Measurements from ENCODE around the gene WHRN. TPM values are rescaled to one million over a fixed set of nuclear protein-coding genes. Genes with fewer than 3 reads are reported as not detected.

Gene WHRN
- total and polyA plus RNA-seq, 9 of the 15 experiments (the other 6 are each of a cell fraction or from before 2014, with no cell fraction given), result 0.31 to 14.1 (median 3.0) TPM

DNA sequence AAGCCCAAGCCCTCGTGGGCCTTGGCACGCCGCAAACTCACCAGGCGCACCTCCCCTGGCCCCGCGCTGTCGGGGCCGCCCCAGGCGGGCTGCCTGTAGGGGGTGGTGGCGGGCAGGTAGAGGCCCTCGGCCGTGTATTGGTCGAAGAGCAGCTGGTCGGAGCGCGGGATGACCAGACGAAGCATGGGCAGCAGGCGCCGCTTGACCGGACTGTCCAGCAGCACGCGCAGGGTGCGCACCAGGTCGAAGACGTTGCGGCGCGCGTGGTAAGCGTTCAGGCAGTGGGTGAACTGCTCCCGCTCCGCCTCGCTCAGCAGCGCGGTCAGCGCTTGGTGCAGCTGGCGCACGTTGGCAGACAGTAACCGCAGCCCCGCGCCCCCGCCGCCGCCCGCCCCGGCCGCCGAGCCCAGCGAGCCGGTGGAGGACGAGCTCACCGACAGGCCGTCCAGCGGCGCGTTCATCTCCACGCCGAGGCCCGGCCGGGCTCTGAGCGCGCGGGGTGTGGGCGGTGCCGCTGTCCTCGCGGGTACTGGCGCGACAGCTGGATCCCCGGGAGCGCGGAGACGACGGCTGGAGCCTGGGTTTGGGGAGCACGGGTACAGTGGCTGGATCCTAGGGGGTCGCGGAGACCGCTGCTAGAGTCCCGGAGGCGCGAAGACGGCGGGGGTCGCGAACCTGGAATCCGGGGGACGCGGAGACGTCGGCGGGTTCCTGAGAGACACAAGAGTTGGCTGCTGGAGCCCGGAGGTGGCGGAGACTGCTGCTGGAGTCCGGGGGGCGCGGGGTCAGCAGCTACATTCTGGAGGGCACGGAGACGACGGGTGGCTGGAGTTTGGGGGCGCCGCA, 709 bp downstream of the WHRN start (continued):
- TF ChIP-seq, protein P1, sequence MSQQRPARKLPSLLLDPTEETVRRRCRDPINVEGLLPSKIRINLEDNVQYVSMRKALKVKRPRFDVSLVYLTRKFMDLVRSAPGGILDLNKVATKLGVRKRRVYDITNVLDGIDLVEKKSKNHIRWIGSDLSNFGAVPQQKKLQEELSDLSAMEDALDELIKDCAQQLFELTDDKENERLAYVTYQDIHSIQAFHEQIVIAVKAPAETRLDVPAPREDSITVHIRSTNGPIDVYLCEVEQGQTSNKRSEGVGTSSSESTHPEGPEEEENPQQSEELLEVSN (IDR thresholded peaks at IDR 0.05; ENCODE audit: borderline replicate concordance in 1 of 2, extremely low read depth in 1 of 2, insufficient read depth in 1 of 2, insufficient read length in 1 of 2, low read depth in 1 of 2, low read length in 1 of 2, poor library complexity in 1 of 2, severe bottlenecking in 1 of 2), result peak; percentile 95 to 98
- no peak for TF ChIP-seq TEAD2 (tag; IDR thresholded peaks at IDR 0.05)
- no peak for TF ChIP-seq AFF1 (IDR thresholded peaks at IDR 0.05; ENCODE audit: low read depth in 1 of 2, partially characterized antibody in 2 of 2)
- no peak for TF ChIP-seq RBM34 (IDR thresholded peaks at IDR 0.05; ENCODE audit: borderline replicate concordance, insufficient read depth, low read length)
- TF ChIP-seq PRDM10 (IDR thresholded peaks at IDR 0.05; ENCODE audit: partially characterized antibody), result no peak
- peak; percentile 98 for TF ChIP-seq ZNF511 (CRISPR knock-in tag; IDR thresholded peaks at IDR 0.05)
- no peak for TF ChIP-seq KLF6 (CRISPR knock-in tag; IDR thresholded peaks at IDR 0.05; ENCODE audit: borderline replicate concordance)
- TF ChIP-seq TEAD1 (CRISPR knock-in tag; IDR thresholded peaks at IDR 0.05), result peak in 1 of 2 experiments; percentile 89; a peak in 2 of 4 replicates
- TF ChIP-seq, protein P2, sequence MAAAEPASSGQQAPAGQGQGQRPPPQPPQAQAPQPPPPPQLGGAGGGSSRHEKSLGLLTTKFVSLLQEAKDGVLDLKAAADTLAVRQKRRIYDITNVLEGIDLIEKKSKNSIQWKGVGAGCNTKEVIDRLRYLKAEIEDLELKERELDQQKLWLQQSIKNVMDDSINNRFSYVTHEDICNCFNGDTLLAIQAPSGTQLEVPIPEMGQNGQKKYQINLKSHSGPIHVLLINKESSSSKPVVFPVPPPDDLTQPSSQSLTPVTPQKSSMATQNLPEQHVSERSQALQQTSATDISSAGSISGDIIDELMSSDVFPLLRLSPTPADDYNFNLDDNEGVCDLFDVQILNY (CRISPR knock-in tag; IDR thresholded peaks at IDR 0.05), result peak; percentile 89; the same call in 1 of the 2 replicates
- TF ChIP-seq DDX20 (tag; IDR thresholded peaks at IDR 0.05; ENCODE audit: low read depth), result no peak
- TF ChIP-seq, protein P3, sequence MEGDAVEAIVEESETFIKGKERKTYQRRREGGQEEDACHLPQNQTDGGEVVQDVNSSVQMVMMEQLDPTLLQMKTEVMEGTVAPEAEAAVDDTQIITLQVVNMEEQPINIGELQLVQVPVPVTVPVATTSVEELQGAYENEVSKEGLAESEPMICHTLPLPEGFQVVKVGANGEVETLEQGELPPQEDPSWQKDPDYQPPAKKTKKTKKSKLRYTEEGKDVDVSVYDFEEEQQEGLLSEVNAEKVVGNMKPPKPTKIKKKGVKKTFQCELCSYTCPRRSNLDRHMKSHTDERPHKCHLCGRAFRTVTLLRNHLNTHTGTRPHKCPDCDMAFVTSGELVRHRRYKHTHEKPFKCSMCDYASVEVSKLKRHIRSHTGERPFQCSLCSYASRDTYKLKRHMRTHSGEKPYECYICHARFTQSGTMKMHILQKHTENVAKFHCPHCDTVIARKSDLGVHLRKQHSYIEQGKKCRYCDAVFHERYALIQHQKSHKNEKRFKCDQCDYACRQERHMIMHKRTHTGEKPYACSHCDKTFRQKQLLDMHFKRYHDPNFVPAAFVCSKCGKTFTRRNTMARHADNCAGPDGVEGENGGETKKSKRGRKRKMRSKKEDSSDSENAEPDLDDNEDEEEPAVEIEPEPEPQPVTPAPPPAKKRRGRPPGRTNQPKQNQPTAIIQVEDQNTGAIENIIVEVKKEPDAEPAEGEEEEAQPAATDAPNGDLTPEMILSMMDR (IDR thresholded peaks at IDR 0.05 in 2 of 3, conservative IDR thresholded peaks at IDR 0.05 in 1 of 3; ENCODE audit: insufficient read depth in 2 of 3, low read depth in 1 of 3, low read length in 3 of 3), result peak; percentile 67 to 82 (median 80)

Measured in K562 (cell line).